DND-41 (cell line): ENCODE measurements around the gene DLX1.

Experiments used
- ATAC-seq: fragments of 200-7000 bp; cut with Tn5 transposase; 3 replicates; pipeline ENCODE4 v1.9.1; 2021; ENCODE audit warnings: low read depth; ENCODE audit not compliant: insufficient read depth
- DNase-seq: peaks from one replicate; pipeline ENCODE4 v3.0.0-alpha.2; 2020
- H2AFZ ChIP-seq: 2 replicates; pipeline ENCODE4 v1.6.0; 2012; ENCODE audit warnings: low read depth, low read length
- H3K27ac ChIP-seq: 2 replicates; pipeline ENCODE4 v1.5.1; 2012; ENCODE audit warnings: low read length, inconsistent platforms
- H3K27me3 ChIP-seq: fragments of 200-600 bp; sonication (generic); 2 replicates; pipeline ENCODE4 v1.6.0; 2012; ENCODE audit warnings: low read length, mild to moderate bottlenecking, inconsistent platforms; ENCODE audit not compliant: insufficient read depth, poor library complexity
- H3K36me3 ChIP-seq: 2 replicates; pipeline ENCODE4 v1.5.1; 2012; ENCODE audit warnings: low read length, inconsistent platforms; ENCODE audit not compliant: insufficient read depth
- H3K4me1 ChIP-seq: 2 replicates; pipeline ENCODE4 v1.5.1; 2012; ENCODE audit warnings: mild to moderate bottlenecking, low read length; ENCODE audit not compliant: insufficient read depth
- H3K4me2 ChIP-seq: 2 replicates; pipeline ENCODE4 v1.6.0; 2012; ENCODE audit warnings: mild to moderate bottlenecking, moderate library complexity, low read length, inconsistent platforms; ENCODE audit not compliant: insufficient read depth
- H3K4me3 ChIP-seq, 2 experiments: fragments of 200-600 bp in 1 of 2; shearing (Covaris generic) in 1 of 2; 2 replicates each; pipeline ENCODE4 v1.5.1; 2012 to 2016; ENCODE audit warnings: inconsistent platforms in 2 of 2, low read length in 2 of 2, mild to moderate bottlenecking in 2 of 2, low read depth in 1 of 2, moderate library complexity in 1 of 2
- H3K79me2 ChIP-seq: 2 replicates; pipeline ENCODE4 v1.6.0; 2012; ENCODE audit warnings: low read length, inconsistent platforms; ENCODE audit not compliant: insufficient read depth
- H3K9ac ChIP-seq: 2 replicates; pipeline ENCODE4 v1.6.0; 2012; ENCODE audit warnings: low read depth, mild to moderate bottlenecking, inconsistent platforms, low read length, moderate library complexity
- H3K9me3 ChIP-seq: 2 replicates; pipeline ENCODE4 v1.5.1; 2012; ENCODE audit warnings: low read length, moderate library complexity, mild to moderate bottlenecking, inconsistent platforms; ENCODE audit not compliant: insufficient read depth, severe bottlenecking
- H4K20me1 ChIP-seq: 2 replicates; pipeline ENCODE4 v1.6.0; 2012; ENCODE audit warnings: low read length; ENCODE audit not compliant: insufficient read depth
- EZH2 ChIP-seq: IDR thresholded peaks from 3 replicates; pipeline ENCODE4 v1.6.1; 2012; ENCODE audit warnings: borderline replicate concordance, low read depth, mild to moderate bottlenecking, moderate library complexity, low read length, inconsistent platforms; ENCODE audit not compliant: severe bottlenecking
- TF ChIP-seq, protein P1 (sequence below): IDR thresholded peaks from 2 replicates; pipeline ENCODE4 v1.5.1; 2012; ENCODE audit warnings: borderline replicate concordance, low read length, moderate library complexity, mild to moderate bottlenecking; ENCODE audit not compliant: poor library complexity, severe bottlenecking; ENCODE audit errors: extremely low read depth

DLX1 gene

DNA sequence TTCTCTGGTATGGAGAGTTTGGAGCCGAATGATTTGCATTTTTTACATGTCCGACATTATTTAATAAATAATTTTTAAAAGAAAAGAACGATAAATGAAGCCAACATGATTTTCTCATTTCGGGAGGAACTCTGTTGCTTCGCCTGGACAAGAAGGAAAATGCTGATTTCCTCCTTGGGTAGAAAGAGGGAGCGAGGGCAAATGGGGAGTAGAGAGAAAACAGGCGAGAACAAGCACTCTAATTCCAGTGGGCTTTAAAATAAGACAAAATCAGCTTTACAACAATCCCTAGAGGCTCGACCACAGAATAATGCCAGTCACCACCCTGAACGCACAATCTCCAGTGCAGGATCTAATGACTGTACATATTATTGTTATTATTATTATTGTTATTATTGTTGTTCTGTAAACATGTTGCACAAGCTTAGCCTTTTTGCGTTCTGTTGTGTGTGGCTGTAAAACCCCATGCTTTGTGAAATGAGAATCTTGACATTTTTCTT, 3.7 kb downstream of the DLX1 start:
- Histone ChIP-seq H3K9ac (no peak overlapping the region), H3K27ac (no peak overlapping the region), H3K79me2 (no peaks in the 10 kb centered on the region), H3K36me3 (peaks cover 8% of the 10 kb centered on the region), H2AFZ (no peak overlapping the region), H3K4me1 (peaks cover 18% of the 10 kb centered on the region), H4K20me1 (no peaks in the 10 kb centered on the region), H3K9me3 (no peaks in the 10 kb centered on the region), H3K27me3 (peaks cover 17% of the 10 kb centered on the region), H3K4me2 (no peak overlapping the region), H3K4me3 (no peak overlapping the region)
- TF ChIP-seq, protein P1, sequence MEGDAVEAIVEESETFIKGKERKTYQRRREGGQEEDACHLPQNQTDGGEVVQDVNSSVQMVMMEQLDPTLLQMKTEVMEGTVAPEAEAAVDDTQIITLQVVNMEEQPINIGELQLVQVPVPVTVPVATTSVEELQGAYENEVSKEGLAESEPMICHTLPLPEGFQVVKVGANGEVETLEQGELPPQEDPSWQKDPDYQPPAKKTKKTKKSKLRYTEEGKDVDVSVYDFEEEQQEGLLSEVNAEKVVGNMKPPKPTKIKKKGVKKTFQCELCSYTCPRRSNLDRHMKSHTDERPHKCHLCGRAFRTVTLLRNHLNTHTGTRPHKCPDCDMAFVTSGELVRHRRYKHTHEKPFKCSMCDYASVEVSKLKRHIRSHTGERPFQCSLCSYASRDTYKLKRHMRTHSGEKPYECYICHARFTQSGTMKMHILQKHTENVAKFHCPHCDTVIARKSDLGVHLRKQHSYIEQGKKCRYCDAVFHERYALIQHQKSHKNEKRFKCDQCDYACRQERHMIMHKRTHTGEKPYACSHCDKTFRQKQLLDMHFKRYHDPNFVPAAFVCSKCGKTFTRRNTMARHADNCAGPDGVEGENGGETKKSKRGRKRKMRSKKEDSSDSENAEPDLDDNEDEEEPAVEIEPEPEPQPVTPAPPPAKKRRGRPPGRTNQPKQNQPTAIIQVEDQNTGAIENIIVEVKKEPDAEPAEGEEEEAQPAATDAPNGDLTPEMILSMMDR = no peak
- no peak for TF ChIP-seq EZH2
- DNase-seq (no peak), ATAC-seq (no peak)

DNA sequence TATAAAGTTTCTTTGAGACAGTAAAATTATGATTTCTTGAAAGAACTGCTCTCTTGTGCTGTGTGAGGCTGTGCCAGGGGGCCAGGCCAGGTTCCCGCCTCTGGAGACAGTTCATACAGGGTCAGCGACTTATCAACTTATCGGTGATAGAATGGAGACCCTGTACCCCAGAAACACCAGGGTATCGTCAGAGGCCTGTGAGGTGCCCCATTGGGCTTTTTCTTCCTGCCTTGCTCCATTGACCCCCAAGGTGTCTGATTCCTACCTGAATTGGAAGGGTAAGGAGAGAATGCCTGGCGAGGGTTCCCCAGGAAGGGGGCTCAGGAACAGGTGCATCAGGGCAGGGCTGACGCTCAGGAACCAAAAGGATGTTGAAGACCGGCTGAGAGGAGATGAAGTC, 4.3 kb downstream of the DLX1 start:
- DNase-seq (no peak), ATAC-seq (no peak)
- H2AFZ ChIP-seq = no peak overlapping the region
- peaks cover 17% of the 10 kb centered on the region for H3K27me3 ChIP-seq
- H3K4me3 ChIP-seq = no peak overlapping the region
- H3K4me1 ChIP-seq = peaks cover 13% of the 10 kb centered on the region
- peaks cover 8% of the 10 kb centered on the region for H3K36me3 ChIP-seq
- H3K27ac ChIP-seq = no peak overlapping the region
- TF ChIP-seq, protein P1 = no peak
- TF ChIP-seq EZH2 = no peak
- no peak overlapping the region for H3K9ac ChIP-seq
- no peaks in the 10 kb centered on the region for H4K20me1 ChIP-seq
- no peak overlapping the region for H3K4me2 ChIP-seq
- no peaks in the 10 kb centered on the region for H3K9me3 ChIP-seq
- no peaks in the 10 kb centered on the region for H3K79me2 ChIP-seq

DNA sequence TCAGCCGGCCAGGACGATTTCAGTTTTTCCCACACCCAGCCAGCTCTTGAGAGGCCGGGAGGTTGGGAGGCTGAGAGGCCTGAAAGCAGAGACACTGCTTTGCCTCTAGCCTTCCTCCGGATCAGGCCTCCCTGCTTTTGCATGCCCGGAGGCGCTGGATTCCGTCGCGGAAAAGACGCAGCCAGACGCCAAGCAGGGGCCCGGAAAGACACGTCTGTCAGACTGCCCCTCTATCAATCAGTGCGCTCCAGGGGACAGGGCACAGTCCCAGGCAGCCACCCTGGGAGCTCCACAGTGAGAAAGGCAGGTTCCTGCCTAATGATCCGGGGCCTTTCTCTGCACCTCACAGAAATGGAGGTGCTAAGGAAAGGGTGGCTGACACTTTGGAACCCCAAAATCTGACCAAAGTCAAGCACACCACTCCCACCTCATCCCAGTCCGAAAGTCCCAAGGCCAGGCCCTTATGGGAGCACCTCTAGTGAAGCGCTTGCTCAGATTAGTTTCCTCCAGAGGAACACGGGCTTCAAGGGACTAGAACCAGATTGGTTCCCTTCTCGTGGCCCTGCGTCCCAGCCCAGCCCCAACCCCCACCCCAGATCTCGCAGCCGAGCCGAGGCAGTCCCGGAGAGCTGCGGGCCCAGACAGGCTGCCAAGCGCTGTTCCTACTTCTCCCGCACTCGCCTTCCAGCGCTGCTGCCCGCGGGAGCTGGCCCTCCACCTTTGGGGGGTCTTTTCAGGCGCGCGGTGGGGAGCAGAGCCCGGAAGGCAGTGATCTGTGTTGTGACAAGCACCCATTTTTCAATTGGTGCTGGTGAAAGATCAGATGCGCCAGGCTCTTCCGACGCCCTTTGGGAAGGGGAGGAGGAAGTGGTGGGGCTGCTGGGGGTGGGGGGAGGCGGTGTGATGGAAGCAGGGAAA, 5.0 kb downstream of the DLX1 start:
- TF ChIP-seq, protein P1 = no peak
- TF ChIP-seq EZH2 = no peak
- H3K4me1 ChIP-seq = peaks cover 17% of the 10 kb centered on the region
- DNase-seq = no peak
- peaks cover 4% of the 10 kb centered on the region; the same call in 1 of the 2 replicates for H4K20me1 ChIP-seq
- H3K27me3 ChIP-seq = peaks cover 22% of the 10 kb centered on the region
- no peaks in the 10 kb centered on the region for H3K79me2 ChIP-seq
- H3K9ac ChIP-seq = no peak overlapping the region
- H3K36me3 ChIP-seq = peaks cover 8% of the 10 kb centered on the region; the same call in 1 of the 2 replicates
- ATAC-seq = no peak
- H3K4me3 ChIP-seq = no peak overlapping the region
- H2AFZ ChIP-seq = no peak overlapping the region
- H3K9me3 ChIP-seq = no peaks in the 10 kb centered on the region
- no peak overlapping the region for H3K4me2 ChIP-seq
- no peak overlapping the region for H3K27ac ChIP-seq
